H1 (cell line): ENCODE results near the gene C3orf22. TPM values are rescaled to one million over a fixed set of nuclear protein-coding genes. Genes with fewer than 3 reads are reported as not detected.
"Not testable (repeated sequence)": the region's sequence is repeated elsewhere in the genome, so short reads cannot be mapped to it uniquely, and the experiment has no call there.

ENCODE experiments used
- CTCF ChIA-PET: fragments of 300-600 bp; sonication (Branson Sonifier 250); formaldehyde crosslinking; loops from one replicate; lab custom pipeline; 2021; ENCODE audit not compliant: partially characterized antibody; lab: Charles Lee
- POLR2A ChIA-PET: fragments of 300-600 bp; sonication (Branson Sonifier 250); formaldehyde crosslinking; loops from one replicate; lab custom pipeline; 2021; ENCODE audit warnings: inconsistent platforms; ENCODE audit not compliant: partially characterized antibody; lab: Charles Lee
- DNase-seq, 2 experiments: peaks; one replicate each; pipeline versions ENCODE4 v3.0.0 to v3.0.0-alpha.2; 2010 to 2022; ENCODE audit warnings: low spot score in 2 of 2, low read depth in 1 of 2, mixed read lengths in 1 of 2
- FAIRE-seq: peaks from 2 replicates; lab custom pipeline; 2011; peaks lifted over from hg19 to GRCh38; lab: Jason Lieb, UNC
- H2AFZ ChIP-seq: 2 replicates; pipeline ENCODE4 v1.8.1; 2012; ENCODE audit warnings: low read length, inconsistent platforms
- H2AK5ac ChIP-seq: 2 replicates; pipeline ENCODE4 v1.6.1; 2013; ENCODE audit warnings: low read depth, low read length
- H2BK120ac ChIP-seq: replicated peaks from 2 replicates; pipeline ENCODE3; 2013; ENCODE audit warnings: low read depth, low read length, inconsistent platforms
- H2BK12ac ChIP-seq: 2 replicates; pipeline ENCODE4 v1.6.1; 2013; ENCODE audit warnings: low read depth, low read length
- H2BK15ac ChIP-seq: 2 replicates; pipeline ENCODE4 v1.6.1; 2013; ENCODE audit warnings: low read length
- H2BK20ac ChIP-seq: 2 replicates; pipeline ENCODE4 v1.6.1; 2013; ENCODE audit warnings: low read length
- H2BK5ac ChIP-seq: 2 replicates; pipeline ENCODE4 v1.6.1; 2013; ENCODE audit warnings: low read depth, low read length
- H3K14ac ChIP-seq: 2 replicates; pipeline ENCODE4 v1.6.1; 2013; ENCODE audit warnings: inconsistent platforms; ENCODE audit not compliant: insufficient read length
- H3K18ac ChIP-seq: 2 replicates; pipeline ENCODE4 v1.6.1; 2013; ENCODE audit warnings: low read length; ENCODE audit errors: extremely low read depth
- H3K23ac ChIP-seq: 2 replicates; pipeline ENCODE4 v1.6.1; 2013; ENCODE audit warnings: inconsistent platforms; ENCODE audit not compliant: insufficient read length
- H3K23me2 ChIP-seq: 2 replicates; pipeline ENCODE4 v1.6.1; 2013; ENCODE audit warnings: low read depth, low read length
- H3K27ac ChIP-seq: 2 replicates; pipeline ENCODE4 v1.6.1; 2011; ENCODE audit warnings: low read depth, low read length, inconsistent platforms
- H3K27me3 ChIP-seq, 4 experiments: replicated peaks in 1 of 4; 1 replicate in 1 of 4; 2 replicates in 3 of 4; pipeline versions ENCODE4 v1.6.1 to v1.8.1; 2011 to 2013; ENCODE audit warnings: low read length in 3 of 4, mild to moderate bottlenecking in 3 of 4, inconsistent platforms in 2 of 4, mixed read lengths in 2 of 4, moderate library complexity in 1 of 4; ENCODE audit not compliant: control insufficient read depth in 3 of 4, insufficient read depth in 3 of 4; ENCODE audit errors: extremely low read depth in 1 of 4
- H3K36me3 ChIP-seq, 4 experiments: 2 replicates each; pipeline versions ENCODE4 v1.6.1 to v1.8.1; 2011 to 2013; ENCODE audit warnings: mild to moderate bottlenecking in 4 of 4, low read length in 3 of 4, moderate library complexity in 2 of 4, control low read depth in 1 of 4, inconsistent platforms in 1 of 4; ENCODE audit not compliant: insufficient read depth in 4 of 4, control insufficient read depth in 2 of 4
- H3K4ac ChIP-seq: replicated peaks from 2 replicates; pipeline ENCODE3; 2013; ENCODE audit warnings: low read length, low read depth, mixed read lengths, inconsistent platforms; ENCODE audit not compliant: insufficient read length
- H3K4me1 ChIP-seq, 4 experiments: replicated peaks in 1 of 4; 1 replicate in 1 of 4; 2 replicates in 3 of 4; pipeline versions ENCODE4 v1.6.1 to v1.8.1; 2011 to 2013; ENCODE audit warnings: low read length in 3 of 4, inconsistent platforms in 2 of 4, mixed read lengths in 1 of 4; ENCODE audit not compliant: insufficient read depth in 4 of 4, control insufficient read depth in 3 of 4
- H3K4me2 ChIP-seq, 2 experiments: 2 replicates each; pipeline versions ENCODE4 v1.6.1 to v1.8.1; 2011 to 2013; ENCODE audit warnings: low read depth in 2 of 2, low read length in 2 of 2, control low read depth in 1 of 2, inconsistent platforms in 1 of 2, mild to moderate bottlenecking in 1 of 2; ENCODE audit not compliant: insufficient read depth in 1 of 2
- H3K4me3 ChIP-seq, 4 experiments: fragments of 200-600, 300-600 bp in 1 of 4; sonication (generic), shearing (Covaris generic), sonication (Bioruptor Twin) in 1 of 4; 2 replicates each; pipeline versions ENCODE4 v1.5.1 to v1.8.1; 2011 to 2016; ENCODE audit warnings: low read length in 4 of 4, low read depth in 3 of 4, control low read depth in 2 of 4, inconsistent platforms in 2 of 4, mild to moderate bottlenecking in 2 of 4, mixed read lengths in 1 of 4, moderate library complexity in 1 of 4; ENCODE audit not compliant: insufficient read depth in 2 of 4; ENCODE audit errors: extremely low read depth in 1 of 4
- H3K56ac ChIP-seq: replicated peaks from 2 replicates; pipeline ENCODE3; 2013; ENCODE audit warnings: low read depth, mild to moderate bottlenecking, mixed read lengths, low read length, inconsistent platforms; ENCODE audit not compliant: insufficient read length
- H3K79me1 ChIP-seq: 2 replicates; pipeline ENCODE4 v1.6.1; 2013; ENCODE audit warnings: low read depth, low read length, control low read depth
- H3K79me2 ChIP-seq, 2 experiments: 2 replicates each; pipeline versions ENCODE4 v1.6.1 to v1.8.1; 2012 to 2013; ENCODE audit warnings: low read length in 2 of 2, mild to moderate bottlenecking in 2 of 2, inconsistent platforms in 1 of 2; ENCODE audit not compliant: insufficient read depth in 2 of 2, control insufficient read depth in 1 of 2
- H3K9ac ChIP-seq, 4 experiments: replicated peaks in 1 of 4; 1 replicate in 1 of 4; 2 replicates in 3 of 4; pipeline versions ENCODE4 v1.6.1 to v1.8.1; 2011 to 2013; ENCODE audit warnings: low read depth in 3 of 4, low read length in 3 of 4, control low read depth in 2 of 4, mild to moderate bottlenecking in 2 of 4, moderate library complexity in 2 of 4, inconsistent platforms in 1 of 4; ENCODE audit errors: extremely low read depth in 1 of 4
- H3K9me3 ChIP-seq, 2 experiments: 2 replicates each; pipeline versions ENCODE4 v1.6.1 to v1.8.1; 2012 to 2013; ENCODE audit warnings: mild to moderate bottlenecking in 2 of 2, moderate library complexity in 2 of 2, control low read depth in 1 of 2, inconsistent platforms in 1 of 2, low read depth in 1 of 2, low read length in 1 of 2, mixed read lengths in 1 of 2; ENCODE audit not compliant: insufficient read depth in 2 of 2
- H4K20me1 ChIP-seq, 2 experiments: replicated peaks in 1 of 2; 2 replicates each; pipeline versions ENCODE3 to v1.8.1; 2011 to 2013; ENCODE audit warnings: inconsistent platforms in 2 of 2, low read length in 2 of 2, mild to moderate bottlenecking in 1 of 2; ENCODE audit not compliant: insufficient read depth in 2 of 2, control insufficient read depth in 1 of 2
- H4K5ac ChIP-seq: 2 replicates; pipeline ENCODE4 v1.6.1; 2013; ENCODE audit warnings: low read length, low read depth, mixed read lengths, inconsistent platforms; ENCODE audit not compliant: insufficient read length
- H4K8ac ChIP-seq: 2 replicates; pipeline ENCODE4 v1.8.0; 2013; ENCODE audit warnings: mild to moderate bottlenecking, moderate library complexity, low read length, inconsistent platforms; ENCODE audit not compliant: insufficient read depth; ENCODE audit errors: extremely low read depth
- H4K91ac ChIP-seq: replicated peaks from 2 replicates; pipeline ENCODE3; 2013; ENCODE audit warnings: low read length, mixed read lengths, inconsistent platforms; ENCODE audit not compliant: insufficient read length
- HDAC6 ChIP-seq: IDR thresholded peaks from one replicate; pipeline ENCODE4 v1.7.1; 2012; ENCODE audit warnings: low read depth, mild to moderate bottlenecking, inconsistent platforms, low read length, moderate library complexity
- KDM1A ChIP-seq: fragments of 200-600, 300-600 bp; sonication (generic); IDR thresholded peaks from 2 replicates; pipeline ENCODE4 v1.7.1; 2016; ENCODE audit warnings: mild to moderate bottlenecking, low read length, borderline replicate concordance
- POLR2A ChIP-seq, 2 experiments: IDR thresholded peaks; 1 replicate in 1 of 2; 2 replicates in 1 of 2; pipeline ENCODE4 v1.6.1; 2011; ENCODE audit warnings: low read depth in 2 of 2, low read length in 2 of 2, mild to moderate bottlenecking in 2 of 2; ENCODE audit errors: control extremely low read depth in 1 of 2
- RAD21 ChIP-seq, 2 experiments: IDR thresholded peaks in 1 of 2; conservative IDR thresholded peaks in 1 of 2; 2 replicates each; pipeline ENCODE4 v1.6.1; 2011; ENCODE audit warnings: low read depth in 2 of 2, low read length in 2 of 2, improper control_type of control experiment in 1 of 2, inconsistent platforms in 1 of 2, mild to moderate bottlenecking in 1 of 2, moderate library complexity in 1 of 2
- SIX5 ChIP-seq: IDR thresholded peaks from 2 replicates; pipeline ENCODE4 v1.6.1; 2011; ENCODE audit warnings: mild to moderate bottlenecking, low read depth, low read length
- WGBS, 2 experiments: shearing (Covaris generic) in 1 of 2; methylation state at CpG; one replicate each; pipeline versions ENCODE4 v1.1.6 to v1.1.7; 2013 to 2015; ENCODE audit warnings: low lambda C conversion rate in 2 of 2, mixed read lengths in 2 of 2, inconsistent platforms in 1 of 2, low coverage in 1 of 2, missing lambda C conversion rate in 1 of 2; ENCODE audit not compliant: insufficient replicate concordance in 2 of 2, insufficient coverage in 1 of 2, insufficient read length in 1 of 2; ENCODE audit errors: extremely low coverage in 1 of 2, missing lambda C conversion rate in 1 of 2; 5-methylcytosine and 5-hydroxymethylcytosine counted together
- polyA plus RNA-seq, 7 experiments: library from polyadenylated mRNA; depleted of rRNA in 3 of 7; stranded (reverse) in 5 of 7; unstranded in 2 of 7; fragments of >200 nt in 5 of 7; fragments of 200-250 nt in 2 of 7; gene quantifications; 1 replicate in 5 of 7; 2 replicates in 1 of 7; 4 replicates in 1 of 7; pipeline versions ENCODE4 v1.2.1 to v1.2.3, GENCODE V29; 2011 to 2013; ENCODE audit warnings: missing spikeins in 2 of 7, mixed read lengths in 2 of 7
- total RNA-seq: library from RNA; stranded (reverse); fragmentation: NEBNext Ultra II Directional; extraction: Animal tissue kit (Norgen Biotek cat#: 25700); gene quantifications from 2 replicates; pipeline ENCODE4 v1.2.1, GENCODE V29; 2021

Gene C3orf22
- total and polyA plus RNA-seq, 2 of the 8 experiments (the other 6 are each of a cell fraction or from before 2014, with no cell fraction given): not detected

- TF ChIP-seq SIX5 (no peak), HDAC6 (no peak), POLR2A (IDR thresholded peaks at IDR 0.05; ENCODE audit: control extremely low read depth in 1 of 2, low read depth in 2 of 2, low read length in 2 of 2) (no peak), RAD21 (IDR thresholded peaks at IDR 0.05 in 1 of 2, conservative IDR thresholded peaks at IDR 0.05 in 1 of 2; ENCODE audit: low read depth in 2 of 2, low read length in 2 of 2) (no peak), KDM1A (no peak)
These were observed 23.1 kb downstream of the C3orf22 start (continued) for GRCh38 chr3:126535636-126536035.

- not testable (repeated sequence) for H3K14ac ChIP-seq, H2BK5ac ChIP-seq, H4K5ac ChIP-seq, H3K56ac ChIP-seq, H3K79me2 ChIP-seq, H3K79me1 ChIP-seq, H3K18ac ChIP-seq, H3K27me3 ChIP-seq, H2AK5ac ChIP-seq, H3K4me1 ChIP-seq, H2BK20ac ChIP-seq, H2BK15ac ChIP-seq, H2AFZ ChIP-seq, H3K4ac ChIP-seq, H3K9ac ChIP-seq, H4K20me1 ChIP-seq, H2BK120ac ChIP-seq, H3K27ac ChIP-seq, H3K9me3 ChIP-seq, DNase-seq, H3K4me2 ChIP-seq, H3K4me3 ChIP-seq, H3K23ac ChIP-seq, FAIRE-seq, H3K36me3 ChIP-seq, H4K91ac ChIP-seq, H4K8ac ChIP-seq, H3K23me2 ChIP-seq, H2BK12ac ChIP-seq
- WGBS, 2 experiments: 90% methylated on average over 7 of the region's 7 CpGs; no CpG with 5 or more reads in 1 of the 2 experiments
- CTCF ChIA-PET: interaction anchor here (0.7 to 1.4 kb wide), 4 partner anchors 15 to 212 kb away, joined by 3 to 4 read pairs (median 4); no protein-coding TSS in a partner anchor
- POLR2A ChIA-PET: interaction anchor here (0.7 kb wide), 1 partner anchor 58 kb away, joined by 4 read pairs; no protein-coding TSS in a partner anchor
These were observed 24.0 kb downstream of the C3orf22 start for GRCh38 chr3:126534716-126535115.
